CD4-positive, alpha-beta T cell (primary cell): ENCODE measurements around the gene ARL15. TPM values are rescaled to one million over a fixed set of nuclear protein-coding genes. Genes with fewer than 3 reads are reported as not detected.
"Not testable (repeated sequence)": the region's sequence is repeated elsewhere in the genome, so short reads cannot be mapped to it uniquely, and the experiment has no call there.

Experiments
- ATAC-seq: fragments of 200-7000 bp; cut with Tn5 transposase; one replicate; pipeline ENCODE4 v1.10.0; 2022; ENCODE audit warnings: mild to moderate bottlenecking; ENCODE audit not compliant: poor library complexity
- CTCF ChIA-PET: fragments of 350-600 bp; sonication (Branson Sonifier 250); formaldehyde crosslinking; loops from one replicate; lab custom pipeline; 2021; ENCODE audit warnings: antibody characterized with exemption, inconsistent platforms; lab: Charles Lee
- POLR2A ChIA-PET: fragments of 350-600 bp; sonication (Branson Sonifier 250); formaldehyde crosslinking; loops from one replicate; lab custom pipeline; 2021; ENCODE audit warnings: antibody characterized with exemption, inconsistent platforms; lab: Charles Lee
- DNase-seq, 14 experiments: peaks; one replicate each; pipeline ENCODE4 v3.0.0-alpha.2; 2013 to 2020; ENCODE audit warnings: mixed read lengths in 2 of 14
- H3K27ac ChIP-seq, 2 donors: one replicate each; pipeline versions ENCODE4 v1.5.1 to v1.7.0; 2013; ENCODE audit warnings: low read length in 2 of 2, low read depth in 1 of 2, mild to moderate bottlenecking in 1 of 2
- H3K27me3 ChIP-seq, 2 experiments: 1 replicate in 1 of 2; 2 replicates in 1 of 2; pipeline versions ENCODE4 v1.6.1 to v1.7.0; 2013; ENCODE audit warnings: low read length in 2 of 2, control low read depth in 1 of 2, mild to moderate bottlenecking in 1 of 2, moderate library complexity in 1 of 2; ENCODE audit not compliant: insufficient read depth in 2 of 2, control insufficient read depth in 1 of 2
- H3K36me3 ChIP-seq: one replicate; pipeline ENCODE4 v1.6.1; 2013; ENCODE audit warnings: low read length, control low read depth; ENCODE audit not compliant: insufficient read depth
- H3K4me1 ChIP-seq: one replicate; pipeline ENCODE4 v1.6.1; 2013; ENCODE audit warnings: low read length, control low read depth; ENCODE audit not compliant: insufficient read depth
- H3K4me3 ChIP-seq: one replicate; pipeline ENCODE4 v1.5.1; 2013; ENCODE audit warnings: mild to moderate bottlenecking, low read length, moderate library complexity
- H3K9me3 ChIP-seq, 2 experiments: 1 replicate in 1 of 2; 2 replicates in 1 of 2; pipeline versions ENCODE4 v1.6.1 to v1.7.0; 2013; ENCODE audit warnings: low read length in 2 of 2, mild to moderate bottlenecking in 2 of 2, control low read depth in 1 of 2, moderate library complexity in 1 of 2; ENCODE audit not compliant: control insufficient read depth in 1 of 2, insufficient read depth in 1 of 2
- H3K27ac Mint-ChIP-seq: one replicate; pipeline ENCODE4 v1.8.0; 2020; ENCODE audit warnings: mixed read lengths
- H3K27me3 Mint-ChIP-seq: one replicate; pipeline ENCODE4 v1.8.0; 2021; ENCODE audit warnings: mixed read lengths
- H3K36me3 Mint-ChIP-seq: one replicate; pipeline ENCODE4 v1.8.0; 2021; ENCODE audit warnings: low read depth, mixed read lengths
- H3K4me1 Mint-ChIP-seq: one replicate; pipeline ENCODE4 v1.8.0; 2021; ENCODE audit warnings: low read depth, mixed read lengths
- H3K4me3 Mint-ChIP-seq: one replicate; pipeline ENCODE4 v1.8.0; 2020; ENCODE audit warnings: mild to moderate bottlenecking, mixed read lengths
- H3K9me3 Mint-ChIP-seq: one replicate; pipeline ENCODE4 v1.8.0; 2020; ENCODE audit warnings: mixed read lengths
- intact Hi-C, 2 experiments: fragments of 100-400 bp; cut with DNase I in 1 of 2; cut with micrococcal nuclease in 1 of 2; formaldehyde crosslinking; loops; one replicate each; pipeline versions ENCODE4 v1.15.1 to v1.9.0; 2023 to 2025; cut with DNase I, micrococcal nuclease
- microRNA-seq: library from miRNA; unstranded; fragments of <30 nt; microRNA quantifications from one replicate; pipeline ENCODE4 v1.2.0, GENCODE V29; 2021; ENCODE audit warnings: borderline microRNAs expressed, borderline replicate concordance
- total RNA-seq, 174 experiments: library from RNA in 2 of 174; stranded (reverse) in 2 of 174; gene quantifications; one replicate each; pipeline ENCODE4 v1.2.3 and lab custom pipeline; 2021 to 2026
- TF ChIP-seq, protein P1 (sequence below): fragments of 200-600 bp; IDR thresholded peaks from one replicate; pipeline ENCODE4 v1.8.0; 2022; ENCODE audit warnings: antibody characterized with exemption, mild to moderate bottlenecking

ARL15 gene
- total RNA-seq, 2 experiments from 2014 or later, result 9.1 to 10.6 TPM

DNA sequence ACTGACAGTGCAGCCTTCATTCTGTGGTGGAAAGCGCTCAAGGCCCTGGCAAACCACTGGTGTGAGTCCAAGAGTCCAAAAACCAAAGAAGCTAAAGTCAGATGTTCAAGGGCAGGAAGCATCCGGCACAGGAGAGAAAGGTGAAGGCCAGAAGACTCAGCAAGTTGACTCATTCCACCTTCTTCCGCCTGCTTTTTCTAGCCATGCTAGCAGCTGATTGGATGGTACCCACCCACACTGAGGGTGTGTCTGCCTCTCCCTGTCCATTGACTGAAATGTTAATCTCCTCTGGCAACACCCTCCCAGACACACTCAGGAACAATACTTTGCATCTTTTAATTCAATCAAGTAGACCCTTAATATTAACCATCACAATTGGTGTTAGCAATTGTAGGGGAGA lies 453.9 kb downstream of the ARL15 start:
- Mint-ChIP-seq H3K36me3 (no peaks in the 10 kb centered on the region), H3K27me3 (peaks cover 14% of the 10 kb centered on the region), H3K4me3 (no peak overlapping the region), H3K27ac (no peak overlapping the region), H3K9me3 (peaks cover 13% of the 10 kb centered on the region), H3K4me1 (no peaks in the 10 kb centered on the region)
- Histone ChIP-seq H3K9me3 (peaks cover 0 to 15% of the 10 kb centered on the region in 2 experiments), H3K27ac (no peak overlapping the region), H3K36me3 (no peaks in the 10 kb centered on the region), H3K27me3 (no peaks in the 10 kb centered on the region), H3K4me3 (no peak overlapping the region), H3K4me1 (no peaks in the 10 kb centered on the region)
- TF ChIP-seq, protein P1, sequence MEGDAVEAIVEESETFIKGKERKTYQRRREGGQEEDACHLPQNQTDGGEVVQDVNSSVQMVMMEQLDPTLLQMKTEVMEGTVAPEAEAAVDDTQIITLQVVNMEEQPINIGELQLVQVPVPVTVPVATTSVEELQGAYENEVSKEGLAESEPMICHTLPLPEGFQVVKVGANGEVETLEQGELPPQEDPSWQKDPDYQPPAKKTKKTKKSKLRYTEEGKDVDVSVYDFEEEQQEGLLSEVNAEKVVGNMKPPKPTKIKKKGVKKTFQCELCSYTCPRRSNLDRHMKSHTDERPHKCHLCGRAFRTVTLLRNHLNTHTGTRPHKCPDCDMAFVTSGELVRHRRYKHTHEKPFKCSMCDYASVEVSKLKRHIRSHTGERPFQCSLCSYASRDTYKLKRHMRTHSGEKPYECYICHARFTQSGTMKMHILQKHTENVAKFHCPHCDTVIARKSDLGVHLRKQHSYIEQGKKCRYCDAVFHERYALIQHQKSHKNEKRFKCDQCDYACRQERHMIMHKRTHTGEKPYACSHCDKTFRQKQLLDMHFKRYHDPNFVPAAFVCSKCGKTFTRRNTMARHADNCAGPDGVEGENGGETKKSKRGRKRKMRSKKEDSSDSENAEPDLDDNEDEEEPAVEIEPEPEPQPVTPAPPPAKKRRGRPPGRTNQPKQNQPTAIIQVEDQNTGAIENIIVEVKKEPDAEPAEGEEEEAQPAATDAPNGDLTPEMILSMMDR, result no peak
- ChIA-PET CTCF (no interaction called here), POLR2A (no interaction called here)
- no peak for DNase-seq
- no peak for ATAC-seq
- intact Hi-C loops, result no loop called here

DNA sequence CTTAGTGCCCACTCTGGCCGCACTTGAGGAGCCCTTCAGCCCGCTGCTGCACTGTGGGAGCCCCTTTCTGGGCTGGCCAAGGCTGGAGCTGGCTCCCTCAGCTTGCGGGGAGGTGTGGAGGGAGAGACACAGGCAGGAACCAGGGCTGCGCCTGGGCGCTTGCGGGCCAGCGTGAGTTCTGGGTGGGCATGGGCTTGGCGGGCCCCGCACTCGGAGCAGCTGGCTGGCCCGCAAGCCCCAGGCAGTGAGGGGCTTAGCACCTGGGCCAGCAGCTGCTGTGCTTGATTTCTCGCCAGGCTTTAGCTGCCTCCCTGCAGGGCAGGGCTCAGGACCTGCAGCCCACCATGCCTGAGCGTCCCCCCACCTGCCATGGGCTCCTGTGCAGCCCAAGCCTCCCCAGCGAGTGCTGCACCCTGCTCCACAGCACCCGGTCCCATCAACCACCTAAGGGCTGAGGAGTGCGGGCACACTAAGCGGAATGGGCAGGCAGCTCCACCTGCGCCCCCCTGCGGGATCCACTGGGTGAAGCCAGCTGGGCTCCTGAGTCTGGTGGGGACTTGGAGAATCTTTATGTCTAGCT lies 473.4 kb downstream of the ARL15 start:
- DNase-seq, H3K9me3 Mint-ChIP-seq, H3K27ac Mint-ChIP-seq, H3K36me3 Mint-ChIP-seq, H3K36me3 ChIP-seq, H3K4me3 Mint-ChIP-seq, H3K4me1 ChIP-seq, H3K4me1 Mint-ChIP-seq, POLR2A ChIA-PET, CTCF ChIA-PET, H3K27me3 ChIP-seq, H3K27ac ChIP-seq, ATAC-seq, H3K4me3 ChIP-seq, H3K27me3 Mint-ChIP-seq, intact Hi-C loops: not testable (repeated sequence)
- H3K9me3 ChIP-seq, result peaks cover 0 to 20% of the 10 kb centered on the region in 2 experiments

DNA sequence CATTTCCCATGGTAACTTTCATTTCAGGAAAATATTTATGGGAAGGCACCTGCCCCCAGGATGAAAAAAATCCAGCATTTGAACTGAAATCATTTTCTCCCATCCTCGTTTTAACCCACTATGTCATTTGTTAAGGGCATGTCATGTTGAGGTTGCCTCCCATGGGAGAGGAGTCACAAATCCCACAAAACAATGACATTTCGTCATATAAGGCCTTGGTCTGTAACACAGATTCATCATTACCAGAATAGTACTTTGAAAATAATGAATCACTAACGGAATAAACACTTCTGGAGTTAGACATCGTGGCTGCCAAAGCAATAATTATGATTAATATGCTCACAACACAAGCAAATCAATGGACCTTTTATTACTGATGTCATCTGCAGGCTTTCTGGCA lies 475.9 kb downstream of the ARL15 start:
- no peak overlapping the region for H3K4me3 Mint-ChIP-seq
- H3K27ac Mint-ChIP-seq, result no peak overlapping the region
- TF ChIP-seq, protein P1, result no peak
- DNase-seq, result no peak
- no peak overlapping the region for H3K4me3 ChIP-seq
- intact Hi-C loops, result no loop called here
- ChIA-PET CTCF (no interaction called here), POLR2A (no interaction called here)
- peaks cover 0 to 16% of the 10 kb centered on the region in 2 experiments for H3K9me3 ChIP-seq
- no peaks in the 10 kb centered on the region for H3K4me1 ChIP-seq
- no peaks in the 10 kb centered on the region for H3K36me3 Mint-ChIP-seq
- ATAC-seq, result no peak
- H3K36me3 ChIP-seq, result no peaks in the 10 kb centered on the region
- no peaks in the 10 kb centered on the region for H3K4me1 Mint-ChIP-seq
- peaks cover 4% of the 10 kb centered on the region for H3K27me3 Mint-ChIP-seq
- no peaks in the 10 kb centered on the region for H3K9me3 Mint-ChIP-seq
- H3K27me3 ChIP-seq, result no peaks in the 10 kb centered on the region
- no peak overlapping the region for H3K27ac ChIP-seq

Small RNAs within 50 kb of the gene (microRNA-seq; reads per million reads assigned to microRNA genes)
- not detected for gene MIR4459
- 1.0 reads per million for gene MIR581

Other genes starting within 250 kb of the ARL15 start
- gene HSPB3, start 145.1 kb upstream of the ARL15 start, total RNA-seq, result not detected
- 10 to 100 TPM; 10.1 to 10.3 TPM for gene SNX18, start 207.2 kb upstream of the ARL15 start, total RNA-seq